Epithelial cell of proximal tubule (primary cell): ENCODE results near the gene RNF115. TPM values are rescaled to one million over a fixed set of nuclear protein-coding genes. Genes with fewer than 3 reads are reported as not detected.
"Not testable (repeated sequence)": the region's sequence is repeated elsewhere in the genome, so short reads cannot be mapped to it uniquely, and the experiment has no call there.

Experiments
- DNase-seq: peaks from one replicate; pipeline ENCODE4 v3.0.0-alpha.2; 2011; ENCODE audit warnings: low read depth
- H3K4me3 ChIP-seq: 2 replicates; pipeline ENCODE4 v1.5.1; 2011; ENCODE audit warnings: low read depth, mild to moderate bottlenecking, low read length
- CTCF ChIP-seq: conservative IDR thresholded peaks from 2 replicates; pipeline ENCODE4 v1.5.1; 2012; ENCODE audit warnings: low read depth, mild to moderate bottlenecking, low read length
- total RNA-seq: library from RNA; depleted of rRNA; stranded (reverse); fragments of >200 nt; gene quantifications from 2 replicates; pipeline ENCODE4 v1.2.3, GENCODE V29; 2015

The RNF115 gene
- total RNA-seq, 1 donor from 2014 or later = 10.4 TPM

- TF ChIP-seq CTCF = peak; percentile 70
- DNase-seq = no peak
- H3K4me3 ChIP-seq = peak overlapping the region; percentile 68
Observed at GRCh38 chr1:145846201-145846612, 22.3 kb upstream of the RNF115 start.

DNA sequence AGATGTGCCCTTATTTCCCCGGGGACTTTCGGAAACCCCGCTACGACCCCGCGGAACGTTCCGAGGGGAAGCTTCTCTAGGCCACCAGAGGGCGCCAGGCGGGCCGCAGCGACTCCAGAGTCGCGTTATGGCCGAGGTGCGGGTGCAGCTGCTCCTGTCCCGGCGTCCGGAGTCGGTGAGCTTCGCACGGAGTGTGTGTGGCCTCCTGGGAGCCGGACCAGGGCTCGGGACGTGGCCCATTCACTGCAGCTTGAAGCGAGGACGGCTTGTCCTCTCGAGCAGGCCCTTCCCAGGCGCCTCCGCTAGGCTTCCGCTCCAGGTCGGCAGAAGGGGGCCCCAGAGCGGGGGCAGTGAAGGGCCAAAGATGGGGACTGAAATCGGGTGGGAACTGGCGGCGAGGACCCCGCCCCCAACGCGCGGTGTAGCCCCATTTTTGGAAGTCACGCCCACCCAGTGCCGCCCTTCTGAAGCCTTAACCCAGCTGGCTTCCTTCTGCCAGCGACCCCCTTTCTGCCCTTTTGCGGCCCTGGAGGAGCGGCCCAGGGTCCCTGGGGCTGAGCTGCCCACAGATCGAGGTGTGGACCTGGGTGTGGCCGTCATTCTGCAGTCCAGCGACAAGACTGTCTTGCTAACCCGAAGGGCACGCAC lies 21.7 kb upstream of the RNF115 start, which contains the start of gene NUDT17:
TSS of gene NUDT17 (plus strand) at position 117 of the 648 bp plus-strand sequence. CDS start at position 128, 11 bp downstream.
- peak within 1 kb of the TSS; percentile 68 for H3K4me3 ChIP-seq
- TF ChIP-seq CTCF = peak; percentile 99
- no peak for DNase-seq

GRCh38 chr1:145845144-145845513 lies 21.2 kb upstream of the RNF115 start:
- DNase-seq = no peak
- peak overlapping the region; percentile 68 for H3K4me3 ChIP-seq
- TF ChIP-seq CTCF = no peak

DNA sequence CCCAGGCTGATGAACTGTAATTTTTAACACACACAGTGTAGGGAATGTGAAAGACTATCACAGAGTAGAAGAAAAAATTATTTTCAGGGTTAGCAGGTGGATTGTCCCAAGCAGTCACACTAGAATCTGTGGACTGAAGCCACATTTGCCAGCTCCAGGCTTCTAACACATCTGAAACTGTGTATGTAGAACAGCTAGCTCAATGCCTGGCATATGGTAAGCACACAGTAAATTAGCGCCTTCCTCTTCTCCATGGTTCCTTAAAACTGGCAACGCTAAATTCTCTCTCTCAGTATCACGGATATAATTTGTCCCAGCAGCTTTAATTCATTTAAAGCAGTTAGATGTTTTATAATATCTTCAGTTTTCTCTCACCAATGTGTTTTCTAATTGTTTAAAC lies 19.1 kb upstream of the RNF115 start:
- no peak for DNase-seq
- no peak for TF ChIP-seq CTCF
- H3K4me3 ChIP-seq = no peak overlapping the region

GRCh38 chr1:145837656-145838055 lies 13.8 kb upstream of the RNF115 start:
- TF ChIP-seq CTCF = no peak
- DNase-seq = no peak
- no peak overlapping the region for H3K4me3 ChIP-seq

DNA sequence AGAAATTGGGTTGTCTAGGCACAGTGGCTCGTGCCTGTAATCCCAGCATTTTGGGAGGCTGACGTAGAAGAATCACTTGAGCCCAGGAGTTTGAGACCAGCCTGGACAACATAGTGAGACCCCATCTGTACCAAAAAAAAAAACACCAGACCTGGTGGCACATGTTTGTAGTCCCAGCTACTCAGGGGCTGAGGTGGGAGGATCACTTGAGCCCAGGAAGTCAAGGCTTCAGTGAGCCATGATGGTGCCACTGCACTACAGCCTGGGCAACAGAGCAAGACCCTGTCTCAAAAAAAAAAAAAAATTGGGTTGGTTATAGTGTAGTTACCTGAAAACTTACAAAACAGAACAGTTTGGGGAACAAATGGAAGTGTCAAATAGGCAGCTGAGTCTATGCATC lies 6.9 kb upstream of the RNF115 start:
- DNase-seq = not testable (repeated sequence)

GRCh38 chr1:145828367-145829026 lies 4.6 kb upstream of the RNF115 start:
- TF ChIP-seq CTCF = no peak
- DNase-seq = no peak
- no peak overlapping the region for H3K4me3 ChIP-seq

More for the DNA sequence above, 6.9 kb upstream of the RNF115 start:
- H3K4me3 ChIP-seq = not testable (repeated sequence)
